ENCODE data around the gene DHRSX. TPM values are rescaled to one million over a fixed set of nuclear protein-coding genes. Genes with fewer than 3 reads are reported as not detected.

The DHRSX gene
- total and polyA plus RNA-seq, 2 of the 13 experiments (the other 11 are each of a cell fraction or from before 2014, with no cell fraction given) = 15.5 to 24.3 TPM

DNA sequence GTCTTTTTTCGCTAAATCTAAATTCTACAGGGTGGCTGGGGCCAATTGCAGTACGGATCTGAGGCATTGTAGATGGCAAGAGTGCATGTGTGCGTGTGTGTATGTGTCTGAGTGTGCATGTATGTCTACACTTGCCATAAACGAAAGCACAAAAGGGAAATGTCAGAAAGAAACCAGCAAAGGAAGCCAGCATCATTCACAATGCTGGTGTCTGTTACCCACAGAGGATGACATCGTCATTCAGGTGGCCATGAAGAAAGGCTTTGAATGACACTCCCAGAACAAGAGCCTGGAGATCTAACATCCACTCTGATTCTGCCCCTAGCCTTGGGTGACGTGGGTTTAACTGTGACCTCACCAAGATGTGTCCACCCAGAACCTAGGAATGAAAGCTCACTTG is 124.6 kb downstream of the DHRSX start (continued):
- TF ChIP-seq, protein P1, sequence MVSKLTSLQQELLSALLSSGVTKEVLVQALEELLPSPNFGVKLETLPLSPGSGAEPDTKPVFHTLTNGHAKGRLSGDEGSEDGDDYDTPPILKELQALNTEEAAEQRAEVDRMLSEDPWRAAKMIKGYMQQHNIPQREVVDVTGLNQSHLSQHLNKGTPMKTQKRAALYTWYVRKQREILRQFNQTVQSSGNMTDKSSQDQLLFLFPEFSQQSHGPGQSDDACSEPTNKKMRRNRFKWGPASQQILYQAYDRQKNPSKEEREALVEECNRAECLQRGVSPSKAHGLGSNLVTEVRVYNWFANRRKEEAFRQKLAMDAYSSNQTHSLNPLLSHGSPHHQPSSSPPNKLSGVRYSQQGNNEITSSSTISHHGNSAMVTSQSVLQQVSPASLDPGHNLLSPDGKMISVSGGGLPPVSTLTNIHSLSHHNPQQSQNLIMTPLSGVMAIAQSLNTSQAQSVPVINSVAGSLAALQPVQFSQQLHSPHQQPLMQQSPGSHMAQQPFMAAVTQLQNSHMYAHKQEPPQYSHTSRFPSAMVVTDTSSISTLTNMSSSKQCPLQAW (CRISPR knock-in tag; IDR thresholded peaks at IDR 0.05) = no peak
- no peak for TF ChIP-seq SRY (CRISPR knock-in tag; IDR thresholded peaks at IDR 0.05)
- TF ChIP-seq FOXP1 (IDR thresholded peaks at IDR 0.05) = no peak
- no peak for TF ChIP-seq FOXP1 (CRISPR knock-in tag; IDR thresholded peaks at IDR 0.05)
- no peak for TF ChIP-seq RFXAP (CRISPR knock-in tag; IDR thresholded peaks at IDR 0.05; ENCODE audit: borderline replicate concordance)
- TF ChIP-seq, protein P2, sequence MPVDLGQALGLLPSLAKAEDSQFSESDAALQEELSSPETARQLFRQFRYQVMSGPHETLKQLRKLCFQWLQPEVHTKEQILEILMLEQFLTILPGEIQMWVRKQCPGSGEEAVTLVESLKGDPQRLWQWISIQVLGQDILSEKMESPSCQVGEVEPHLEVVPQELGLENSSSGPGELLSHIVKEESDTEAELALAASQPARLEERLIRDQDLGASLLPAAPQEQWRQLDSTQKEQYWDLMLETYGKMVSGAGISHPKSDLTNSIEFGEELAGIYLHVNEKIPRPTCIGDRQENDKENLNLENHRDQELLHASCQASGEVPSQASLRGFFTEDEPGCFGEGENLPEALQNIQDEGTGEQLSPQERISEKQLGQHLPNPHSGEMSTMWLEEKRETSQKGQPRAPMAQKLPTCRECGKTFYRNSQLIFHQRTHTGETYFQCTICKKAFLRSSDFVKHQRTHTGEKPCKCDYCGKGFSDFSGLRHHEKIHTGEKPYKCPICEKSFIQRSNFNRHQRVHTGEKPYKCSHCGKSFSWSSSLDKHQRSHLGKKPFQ (CRISPR knock-in tag; IDR thresholded peaks at IDR 0.05; ENCODE audit: insufficient replicate concordance) = no peak
- no peak for TF ChIP-seq JUN (CRISPR knock-in tag; IDR thresholded peaks at IDR 0.05)
- no peak for TF ChIP-seq ZBTB1 (CRISPR knock-in tag; IDR thresholded peaks at IDR 0.05; ENCODE audit: borderline replicate concordance)
- no peak for TF ChIP-seq ZNF317 (CRISPR knock-in tag; IDR thresholded peaks at IDR 0.05)

DNA sequence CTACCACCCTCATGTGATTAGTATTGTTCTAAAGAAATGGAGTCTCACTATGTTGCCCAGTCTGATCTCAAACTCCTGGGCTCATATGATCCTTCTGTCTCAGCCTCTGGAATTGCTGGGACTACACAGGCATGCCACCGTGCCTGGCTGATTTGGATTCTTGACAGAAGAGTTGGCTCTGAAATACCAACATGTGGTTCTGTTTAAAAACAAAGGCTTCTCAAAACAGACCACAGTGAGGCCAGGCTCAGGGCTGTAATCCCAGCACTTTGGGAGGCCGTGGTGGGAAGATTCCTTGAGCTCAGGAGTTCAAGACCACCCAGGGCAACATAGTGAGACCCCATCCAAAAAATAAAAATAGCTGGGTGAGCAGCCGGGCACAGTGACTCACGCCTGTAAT is 126.7 kb downstream of the DHRSX start:
- peaks cover 13% of the 10 kb centered on the region for H3K4me1 ChIP-seq (ENCODE audit: insufficient read depth, low read length)
- FAIRE-seq (no peak), ATAC-seq (no peak), DNase-seq (ENCODE audit: low spot score) (no peak)
- BruUV-seq (replicated peaks) = no TSS peak
- no peaks in the 10 kb centered on the region for H3K79me2 ChIP-seq (ENCODE audit: insufficient read depth, low read length)
- H2AFZ ChIP-seq (ENCODE audit: low read length) = no peak overlapping the region
- no peaks in the 10 kb centered on the region for H3K9me3 ChIP-seq (ENCODE audit: low read length)
- no peak overlapping the region for H3K9ac ChIP-seq (ENCODE audit: insufficient read depth, low read depth, low read length)
- H3K36me3 ChIP-seq (replicated peaks in 1 of 2; ENCODE audit: control insufficient read depth in 1 of 2, insufficient read depth in 2 of 2, low read length in 2 of 2) = no peaks in the 10 kb centered on the region; a peak in 1 of 5 replicates
- 100% methylated on average over 4 of the region's 4 CpGs for WGBS (ENCODE audit: low lambda C conversion rate)
- ChIA-PET CTCF (ENCODE audit: low intra/inter-chr PET ratio, low total read pairs) (no interaction called here), POLR2A (no interaction called here)
- H4K20me1 ChIP-seq (ENCODE audit: insufficient read depth, low read length) = no peaks in the 10 kb centered on the region
- H3K4me2 ChIP-seq (ENCODE audit: low read depth, low read length) = no peak overlapping the region
- in situ Hi-C loops (cut with HindIII; ENCODE audit: extremely low pct_ligation_motif_present, low pct_unique_long_range_greater_than_20kb) = no loop called here
- no peaks in the 10 kb centered on the region for H3K27me3 ChIP-seq (ENCODE audit: control insufficient read depth in 1 of 2, insufficient read depth in 2 of 2, low read length in 2 of 2)
- intact Hi-C loops (cut with micrococcal nuclease; ENCODE audit: unreplicated experiment) = no loop called here
- no peak overlapping the region for H3K27ac ChIP-seq (ENCODE audit: extremely low read length, insufficient read depth, low read length)
- no peak overlapping the region for H3K4me3 ChIP-seq (replicated peaks in 1 of 3; ENCODE audit: insufficient read depth in 1 of 3, low read depth in 2 of 3, low read length in 3 of 3)
- TF ChIP-seq HCFC1 (IDR thresholded peaks at IDR 0.05; ENCODE audit: low read depth, low read length) = no peak
- TF ChIP-seq, protein P3, sequence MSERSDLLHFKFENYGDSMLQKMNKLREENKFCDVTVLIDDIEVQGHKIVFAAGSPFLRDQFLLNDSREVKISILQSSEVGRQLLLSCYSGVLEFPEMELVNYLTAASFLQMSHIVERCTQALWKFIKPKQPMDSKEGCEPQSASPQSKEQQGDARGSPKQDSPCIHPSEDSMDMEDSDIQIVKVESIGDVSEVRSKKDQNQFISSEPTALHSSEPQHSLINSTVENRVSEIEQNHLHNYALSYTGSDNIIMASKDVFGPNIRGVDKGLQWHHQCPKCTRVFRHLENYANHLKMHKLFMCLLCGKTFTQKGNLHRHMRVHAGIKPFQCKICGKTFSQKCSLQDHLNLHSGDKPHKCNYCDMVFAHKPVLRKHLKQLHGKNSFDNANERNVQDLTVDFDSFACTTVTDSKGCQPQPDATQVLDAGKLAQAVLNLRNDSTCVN (CRISPR knock-in tag; IDR thresholded peaks at IDR 0.05; ENCODE audit: borderline replicate concordance) = no peak
- TF ChIP-seq, protein P4, sequence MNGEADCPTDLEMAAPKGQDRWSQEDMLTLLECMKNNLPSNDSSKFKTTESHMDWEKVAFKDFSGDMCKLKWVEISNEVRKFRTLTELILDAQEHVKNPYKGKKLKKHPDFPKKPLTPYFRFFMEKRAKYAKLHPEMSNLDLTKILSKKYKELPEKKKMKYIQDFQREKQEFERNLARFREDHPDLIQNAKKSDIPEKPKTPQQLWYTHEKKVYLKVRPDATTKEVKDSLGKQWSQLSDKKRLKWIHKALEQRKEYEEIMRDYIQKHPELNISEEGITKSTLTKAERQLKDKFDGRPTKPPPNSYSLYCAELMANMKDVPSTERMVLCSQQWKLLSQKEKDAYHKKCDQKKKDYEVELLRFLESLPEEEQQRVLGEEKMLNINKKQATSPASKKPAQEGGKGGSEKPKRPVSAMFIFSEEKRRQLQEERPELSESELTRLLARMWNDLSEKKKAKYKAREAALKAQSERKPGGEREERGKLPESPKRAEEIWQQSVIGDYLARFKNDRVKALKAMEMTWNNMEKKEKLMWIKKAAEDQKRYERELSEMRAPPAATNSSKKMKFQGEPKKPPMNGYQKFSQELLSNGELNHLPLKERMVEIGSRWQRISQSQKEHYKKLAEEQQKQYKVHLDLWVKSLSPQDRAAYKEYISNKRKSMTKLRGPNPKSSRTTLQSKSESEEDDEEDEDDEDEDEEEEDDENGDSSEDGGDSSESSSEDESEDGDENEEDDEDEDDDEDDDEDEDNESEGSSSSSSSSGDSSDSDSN (CRISPR knock-in tag; IDR thresholded peaks at IDR 0.05) = no peak
- no peak for TF ChIP-seq HOXD1 (CRISPR knock-in tag; IDR thresholded peaks at IDR 0.05)
- no peak for TF ChIP-seq KDM2A (CRISPR knock-in tag; IDR thresholded peaks at IDR 0.05; ENCODE audit: borderline replicate concordance, low read depth)
- no peak for TF ChIP-seq ZNF484 (CRISPR knock-in tag; IDR thresholded peaks at IDR 0.05; ENCODE audit: borderline replicate concordance, low read depth)
- TF ChIP-seq EZH2 (conservative IDR thresholded peaks at IDR 0.05; ENCODE audit: low read depth, low read length) = no peak
- TF ChIP-seq, protein P5, sequence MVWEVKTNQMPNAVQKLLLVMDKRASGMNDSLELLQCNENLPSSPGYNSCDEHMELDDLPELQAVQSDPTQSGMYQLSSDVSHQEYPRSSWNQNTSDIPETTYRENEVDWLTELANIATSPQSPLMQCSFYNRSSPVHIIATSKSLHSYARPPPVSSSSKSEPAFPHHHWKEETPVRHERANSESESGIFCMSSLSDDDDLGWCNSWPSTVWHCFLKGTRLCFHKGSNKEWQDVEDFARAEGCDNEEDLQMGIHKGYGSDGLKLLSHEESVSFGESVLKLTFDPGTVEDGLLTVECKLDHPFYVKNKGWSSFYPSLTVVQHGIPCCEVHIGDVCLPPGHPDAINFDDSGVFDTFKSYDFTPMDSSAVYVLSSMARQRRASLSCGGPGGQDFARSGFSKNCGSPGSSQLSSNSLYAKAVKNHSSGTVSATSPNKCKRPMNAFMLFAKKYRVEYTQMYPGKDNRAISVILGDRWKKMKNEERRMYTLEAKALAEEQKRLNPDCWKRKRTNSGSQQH (CRISPR knock-in tag; IDR thresholded peaks at IDR 0.05; ENCODE audit: low read depth) = no peak

Data from HepG2 (cell line).